ENCODE data around the gene BABAM1.

DNA sequence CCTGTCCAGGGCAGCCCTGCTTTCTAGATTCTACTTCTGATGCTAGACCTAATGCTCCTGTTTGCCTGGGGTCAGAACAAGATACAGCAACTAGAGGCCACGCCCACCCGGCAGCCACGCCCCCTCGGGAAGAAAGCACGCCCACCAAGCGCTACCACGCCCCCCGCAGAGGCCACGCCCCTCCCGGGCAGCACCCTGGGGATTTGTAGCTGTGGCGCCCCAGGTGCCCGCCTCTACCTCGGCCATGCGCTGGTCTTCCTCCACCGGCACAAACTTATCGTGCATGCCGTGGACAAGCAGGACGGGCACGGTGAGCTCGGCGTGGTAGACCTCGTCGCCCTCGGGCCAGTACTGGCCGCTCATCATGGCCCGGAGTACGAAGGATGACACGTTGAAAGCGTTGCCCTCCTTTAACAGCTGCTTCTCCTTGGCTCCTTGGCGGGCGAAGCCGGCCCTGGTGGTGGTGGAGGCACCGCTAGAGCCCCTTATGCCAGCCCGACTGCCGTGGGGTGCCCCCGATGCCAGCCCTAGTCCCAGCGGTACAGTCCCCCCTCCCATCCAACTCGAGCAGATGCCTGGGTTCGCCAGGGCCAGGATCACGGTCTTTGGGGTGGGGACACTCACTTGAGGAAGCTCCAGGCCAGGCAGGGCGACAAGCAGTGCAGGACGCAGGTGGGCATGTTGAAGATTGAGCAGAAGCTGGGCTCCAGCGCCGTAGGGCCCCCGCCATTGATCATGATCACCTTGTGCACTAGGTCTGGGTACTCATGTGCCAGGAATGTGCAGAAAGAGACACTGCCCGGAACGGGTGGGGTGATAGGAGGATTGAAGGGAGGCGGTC is 27.0 kb downstream of the BABAM1 start:
- TF ChIP-seq, protein P1, sequence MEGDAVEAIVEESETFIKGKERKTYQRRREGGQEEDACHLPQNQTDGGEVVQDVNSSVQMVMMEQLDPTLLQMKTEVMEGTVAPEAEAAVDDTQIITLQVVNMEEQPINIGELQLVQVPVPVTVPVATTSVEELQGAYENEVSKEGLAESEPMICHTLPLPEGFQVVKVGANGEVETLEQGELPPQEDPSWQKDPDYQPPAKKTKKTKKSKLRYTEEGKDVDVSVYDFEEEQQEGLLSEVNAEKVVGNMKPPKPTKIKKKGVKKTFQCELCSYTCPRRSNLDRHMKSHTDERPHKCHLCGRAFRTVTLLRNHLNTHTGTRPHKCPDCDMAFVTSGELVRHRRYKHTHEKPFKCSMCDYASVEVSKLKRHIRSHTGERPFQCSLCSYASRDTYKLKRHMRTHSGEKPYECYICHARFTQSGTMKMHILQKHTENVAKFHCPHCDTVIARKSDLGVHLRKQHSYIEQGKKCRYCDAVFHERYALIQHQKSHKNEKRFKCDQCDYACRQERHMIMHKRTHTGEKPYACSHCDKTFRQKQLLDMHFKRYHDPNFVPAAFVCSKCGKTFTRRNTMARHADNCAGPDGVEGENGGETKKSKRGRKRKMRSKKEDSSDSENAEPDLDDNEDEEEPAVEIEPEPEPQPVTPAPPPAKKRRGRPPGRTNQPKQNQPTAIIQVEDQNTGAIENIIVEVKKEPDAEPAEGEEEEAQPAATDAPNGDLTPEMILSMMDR (IDR thresholded peaks at IDR 0.05 in 4 of 5, conservative IDR thresholded peaks at IDR 0.05 in 1 of 5), result no peak
- TF ChIP-seq POLR2A (IDR thresholded peaks at IDR 0.05), result no peak

All from gastrocnemius medialis (tissue), 4 donors.